Measurements from ENCODE around the gene GABRD. TPM values are rescaled to one million over a fixed set of nuclear protein-coding genes. Genes with fewer than 3 reads are reported as not detected.

Gene GABRD
- total RNA-seq, 4 donors from 2014 or later, result not detected

- ATAC-seq (ENCODE audit: low FRiP score), result no peak
- TF ChIP-seq CTCF (IDR thresholded peaks at IDR 0.05), result no peak
- DNase-seq (ENCODE audit: low spot score), result no peak
Measured at GRCh38 chr1:2041887-2042286, 22.7 kb downstream of the GABRD start.

GRCh38 chr1:2042830-2043773 lies 24.0 kb downstream of the GABRD start:
- no peak for DNase-seq (ENCODE audit: low spot score)
- ATAC-seq (ENCODE audit: low FRiP score), result no peak
- no peak for TF ChIP-seq CTCF (IDR thresholded peaks at IDR 0.05)

- ATAC-seq (ENCODE audit: low FRiP score), result no peak
- no peak for DNase-seq (ENCODE audit: low spot score)
Measured at GRCh38 chr1:2043886-2044285, 24.7 kb downstream of the GABRD start.

GRCh38 chr1:2044510-2045319 lies 25.6 kb downstream of the GABRD start:
- TF ChIP-seq CTCF (IDR thresholded peaks at IDR 0.05), result peak in 2 of 3 donors; percentile 89 to 93
- ATAC-seq (ENCODE audit: low FRiP score) (peak; percentile 48), DNase-seq (ENCODE audit: low spot score) (peak; percentile 61)

More at GRCh38 chr1:2043886-2044285, 24.7 kb downstream of the GABRD start:
- TF ChIP-seq CTCF (IDR thresholded peaks at IDR 0.05), result no peak

- ATAC-seq (ENCODE audit: low FRiP score) (no peak), DNase-seq (ENCODE audit: low spot score) (no peak)
- no peak for TF ChIP-seq CTCF (IDR thresholded peaks at IDR 0.05)
Measured at GRCh38 chr1:2045468-2046173, 26.5 kb downstream of the GABRD start.

GRCh38 chr1:2046174-2046917 lies 27.2 kb downstream of the GABRD start:
- TF ChIP-seq CTCF (IDR thresholded peaks at IDR 0.05), result no peak
- DNase-seq (ENCODE audit: low spot score), result peak; percentile 31
- no peak for ATAC-seq (ENCODE audit: low FRiP score)

Measured in omental fat pad (tissue), 4 donors.